Tibial nerve (tissue), 3 donors: ENCODE results near the gene C1orf115.

ENCODE experiments used
- POLR2A ChIP-seq, 2 donors: fragments of 450-650 bp; IDR thresholded peaks; one replicate each; pipeline ENCODE4 v1.6.1; 2017; ENCODE audit warnings: antibody characterized with exemption in 2 of 2, mild to moderate bottlenecking in 2 of 2, moderate library complexity in 2 of 2
- TF ChIP-seq, protein P1 (sequence below), 5 experiments: fragments of 200-600 bp in 3 of 5; fragments of 450-650 bp in 2 of 5; sonication (generic) in 3 of 5; IDR thresholded peaks; one replicate each; pipeline ENCODE4 v1.5.1; 2016 to 2019; ENCODE audit warnings: antibody characterized with exemption in 5 of 5, mild to moderate bottlenecking in 3 of 5, moderate library complexity in 2 of 5

GRCh38 chr1:220741349-220741748 lies 51.2 kb downstream of the C1orf115 start:
- TF ChIP-seq, protein P1, sequence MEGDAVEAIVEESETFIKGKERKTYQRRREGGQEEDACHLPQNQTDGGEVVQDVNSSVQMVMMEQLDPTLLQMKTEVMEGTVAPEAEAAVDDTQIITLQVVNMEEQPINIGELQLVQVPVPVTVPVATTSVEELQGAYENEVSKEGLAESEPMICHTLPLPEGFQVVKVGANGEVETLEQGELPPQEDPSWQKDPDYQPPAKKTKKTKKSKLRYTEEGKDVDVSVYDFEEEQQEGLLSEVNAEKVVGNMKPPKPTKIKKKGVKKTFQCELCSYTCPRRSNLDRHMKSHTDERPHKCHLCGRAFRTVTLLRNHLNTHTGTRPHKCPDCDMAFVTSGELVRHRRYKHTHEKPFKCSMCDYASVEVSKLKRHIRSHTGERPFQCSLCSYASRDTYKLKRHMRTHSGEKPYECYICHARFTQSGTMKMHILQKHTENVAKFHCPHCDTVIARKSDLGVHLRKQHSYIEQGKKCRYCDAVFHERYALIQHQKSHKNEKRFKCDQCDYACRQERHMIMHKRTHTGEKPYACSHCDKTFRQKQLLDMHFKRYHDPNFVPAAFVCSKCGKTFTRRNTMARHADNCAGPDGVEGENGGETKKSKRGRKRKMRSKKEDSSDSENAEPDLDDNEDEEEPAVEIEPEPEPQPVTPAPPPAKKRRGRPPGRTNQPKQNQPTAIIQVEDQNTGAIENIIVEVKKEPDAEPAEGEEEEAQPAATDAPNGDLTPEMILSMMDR (IDR thresholded peaks at IDR 0.05) = no peak
- TF ChIP-seq POLR2A (IDR thresholded peaks at IDR 0.05) = no peak
